Measurements from ENCODE around the gene MACROD1.
"Not testable (repeated sequence)": the region's sequence is repeated elsewhere in the genome, so short reads cannot be mapped to it uniquely, and the experiment has no call there.

The MACROD1 gene

DNA sequence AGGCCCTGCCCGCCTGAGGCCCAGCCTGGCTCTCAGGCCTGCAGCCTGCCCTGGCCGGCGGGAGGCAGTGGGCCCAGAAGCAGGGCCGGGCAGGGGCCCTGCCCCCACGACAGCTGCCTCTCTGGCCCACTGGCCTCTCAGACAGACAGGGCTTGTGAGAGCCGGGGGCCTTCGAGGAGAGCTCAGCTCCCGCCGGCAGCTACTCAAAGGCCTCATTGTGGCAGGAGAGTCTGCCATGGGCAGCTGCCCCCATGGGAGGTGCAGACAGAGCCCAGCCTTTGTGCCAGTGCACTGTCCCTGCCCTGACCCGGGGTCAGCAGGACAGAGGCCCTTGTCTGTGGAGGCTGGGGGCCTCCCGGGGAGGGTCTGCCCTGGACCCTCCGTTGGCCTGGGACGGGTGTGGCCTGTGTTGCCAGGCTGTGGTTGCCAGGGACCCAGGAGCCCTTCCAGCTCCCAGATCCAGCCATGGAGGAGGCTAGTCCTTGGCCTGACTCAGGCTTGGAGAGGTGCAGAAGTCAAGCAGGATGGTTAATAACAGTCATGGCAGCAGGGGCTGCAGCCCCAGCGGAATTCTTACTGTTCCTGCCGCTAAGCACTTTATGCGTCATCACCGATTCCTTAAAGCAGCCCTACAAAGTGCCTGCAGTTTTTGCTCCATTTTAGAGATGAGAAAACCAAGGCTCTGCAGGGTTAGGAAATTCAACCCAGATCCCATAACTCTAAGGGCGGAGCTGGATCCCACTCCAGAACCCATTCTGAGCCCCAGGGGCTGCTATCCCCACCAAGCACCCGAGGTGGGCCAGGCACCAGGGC lies 117.7 kb downstream of the MACROD1 start:
- H3K9me3 Mint-ChIP-seq = no peaks in the 10 kb centered on the region
- no peak overlapping the region for H3K4me3 Mint-ChIP-seq
- ATAC-seq = no peak
- no peaks in the 10 kb centered on the region for H3K4me1 Mint-ChIP-seq
- no peaks in the 10 kb centered on the region for H3K36me3 Mint-ChIP-seq
- no peak overlapping the region for H3K27ac Mint-ChIP-seq
- peaks cover 4% of the 10 kb centered on the region for H3K27me3 Mint-ChIP-seq

DNA sequence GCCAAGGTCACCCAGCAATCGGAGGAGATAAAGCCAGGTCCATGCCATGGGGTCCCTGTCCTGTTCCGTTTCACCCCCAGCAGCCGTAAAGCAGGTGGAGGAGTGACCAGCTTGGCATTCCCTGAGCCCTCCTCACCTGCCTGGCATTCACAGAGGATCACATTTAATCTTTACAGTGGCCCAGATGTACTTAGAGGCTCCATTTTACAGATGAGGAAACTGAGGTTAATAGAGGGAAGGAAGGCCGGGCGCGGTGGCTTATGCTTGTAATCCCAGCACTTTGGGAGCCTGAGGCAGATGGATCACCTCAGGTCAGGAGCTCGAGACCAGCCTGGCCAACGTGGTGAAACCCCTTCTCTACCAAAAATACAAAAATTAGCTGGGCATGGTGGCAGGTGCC lies 118.5 kb downstream of the MACROD1 start:
- not testable (repeated sequence) for H3K9me3 Mint-ChIP-seq, H3K4me1 Mint-ChIP-seq, H3K27me3 Mint-ChIP-seq, H3K27ac Mint-ChIP-seq, ATAC-seq, H3K4me3 Mint-ChIP-seq, H3K36me3 Mint-ChIP-seq

DNA sequence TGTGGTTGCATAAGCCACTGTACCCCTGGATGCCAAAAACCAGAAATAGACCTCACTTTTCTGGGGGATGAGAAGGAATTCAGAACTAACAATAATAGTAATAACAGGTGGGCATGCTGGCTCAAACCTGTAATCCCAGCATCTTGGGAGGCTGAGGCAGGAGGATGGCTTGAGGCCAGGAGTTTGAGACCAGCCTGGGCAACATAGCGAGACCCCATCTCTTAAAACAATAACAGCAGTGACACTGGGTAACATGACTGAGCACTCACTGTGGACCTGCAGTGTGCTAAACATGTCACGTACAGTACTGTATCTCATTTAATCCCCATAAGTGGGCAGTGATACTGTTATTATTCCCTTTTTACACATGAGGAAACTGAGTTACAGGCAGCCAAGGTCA lies 120.2 kb downstream of the MACROD1 start:
- Mint-ChIP-seq H3K27me3 (peaks cover 21% of the 10 kb centered on the region), H3K9me3 (no peaks in the 10 kb centered on the region), H3K4me1 (no peaks in the 10 kb centered on the region), H3K36me3 (no peaks in the 10 kb centered on the region), H3K4me3 (no peak overlapping the region), H3K27ac (no peak overlapping the region)
- no peak for ATAC-seq

DNA sequence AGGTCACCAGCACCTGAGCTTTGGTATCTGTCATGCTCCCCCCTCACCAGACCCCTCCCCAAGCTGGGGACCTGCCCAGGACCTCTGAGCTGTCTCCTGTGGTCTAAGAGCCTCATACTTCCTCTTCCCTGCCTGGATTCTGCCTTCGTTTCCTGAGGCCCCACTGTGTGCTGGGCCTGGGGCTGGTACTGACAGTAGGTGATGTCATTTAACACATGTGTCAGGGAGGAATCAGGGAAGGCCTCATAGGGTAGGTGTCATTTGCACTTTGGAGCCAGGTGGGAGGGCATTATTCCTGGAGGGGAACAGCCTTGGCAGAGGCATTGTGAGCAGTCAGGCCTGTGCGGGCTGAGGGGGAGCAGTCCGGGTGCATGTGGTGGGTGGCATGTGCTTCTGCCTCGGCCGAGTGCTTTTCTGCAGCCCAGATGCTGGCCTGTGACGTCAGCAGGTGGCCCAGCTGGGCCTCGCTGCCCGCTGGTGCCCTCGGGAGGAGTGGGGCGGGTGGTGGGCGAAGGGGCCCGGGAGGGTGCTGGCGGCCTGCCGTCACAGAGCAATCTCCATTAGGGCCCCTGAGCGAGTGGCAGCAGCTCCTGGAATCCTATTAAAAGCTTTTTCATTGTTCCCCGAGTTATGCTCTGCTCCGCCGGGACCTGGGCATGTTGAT lies 121.1 kb downstream of the MACROD1 start:
- ATAC-seq = no peak
- H3K4me3 Mint-ChIP-seq = no peak overlapping the region
- peaks cover 29% of the 10 kb centered on the region for H3K27me3 Mint-ChIP-seq
- H3K36me3 Mint-ChIP-seq = no peaks in the 10 kb centered on the region
- no peak overlapping the region for H3K27ac Mint-ChIP-seq
- no peaks in the 10 kb centered on the region for H3K4me1 Mint-ChIP-seq
- H3K9me3 Mint-ChIP-seq = no peaks in the 10 kb centered on the region

DNA sequence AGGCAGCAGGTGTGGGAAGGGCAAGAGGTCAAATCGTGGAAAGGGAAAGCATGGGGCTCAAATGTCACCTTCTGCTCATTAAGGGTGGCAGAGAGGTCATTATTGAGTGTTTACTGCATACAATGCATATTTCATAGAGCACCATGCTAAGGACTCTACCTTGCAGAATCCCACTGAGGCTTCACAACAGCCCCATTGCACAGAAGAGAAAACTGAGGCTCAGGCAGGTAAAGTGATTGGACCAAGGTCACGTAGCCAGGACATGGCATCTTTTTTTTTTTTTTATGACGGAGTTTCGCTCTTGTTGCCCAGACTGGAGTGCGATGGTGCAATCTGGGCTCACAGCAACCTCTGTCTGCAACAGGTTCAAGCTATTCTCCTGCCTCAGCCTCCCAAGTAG lies 122.4 kb downstream of the MACROD1 start:
- no peak overlapping the region for H3K4me3 Mint-ChIP-seq
- H3K27me3 Mint-ChIP-seq = peaks cover 43% of the 10 kb centered on the region
- no peak overlapping the region for H3K27ac Mint-ChIP-seq
- no peak for ATAC-seq
- no peaks in the 10 kb centered on the region for H3K36me3 Mint-ChIP-seq
- no peaks in the 10 kb centered on the region for H3K4me1 Mint-ChIP-seq
- no peaks in the 10 kb centered on the region for H3K9me3 Mint-ChIP-seq

DNA sequence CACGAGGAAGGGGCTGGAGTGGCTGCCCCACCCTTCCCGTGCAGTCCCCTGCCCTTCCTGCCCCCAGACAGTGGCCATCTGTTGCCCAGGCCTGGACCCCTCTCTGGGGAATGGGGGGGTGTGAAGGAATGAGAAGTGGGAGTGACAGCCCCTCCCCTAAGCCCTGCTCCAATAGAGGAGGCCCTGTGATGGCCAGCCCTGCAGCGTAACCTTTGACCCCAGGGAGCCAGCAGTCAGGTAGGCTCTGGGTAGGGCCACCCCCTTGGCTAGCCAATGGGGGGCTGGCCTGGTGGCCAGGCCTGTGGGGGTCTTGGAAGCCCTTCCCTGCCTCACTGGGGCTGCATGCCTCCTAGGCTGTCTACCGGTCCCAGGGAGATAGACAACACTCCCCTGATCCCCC lies 123.6 kb downstream of the MACROD1 start:
- Mint-ChIP-seq H3K4me1 (no peaks in the 10 kb centered on the region), H3K27ac (no peak overlapping the region), H3K4me3 (no peak overlapping the region), H3K36me3 (no peaks in the 10 kb centered on the region), H3K27me3 (peaks cover 55% of the 10 kb centered on the region), H3K9me3 (no peaks in the 10 kb centered on the region)
- ATAC-seq = no peak

DNA sequence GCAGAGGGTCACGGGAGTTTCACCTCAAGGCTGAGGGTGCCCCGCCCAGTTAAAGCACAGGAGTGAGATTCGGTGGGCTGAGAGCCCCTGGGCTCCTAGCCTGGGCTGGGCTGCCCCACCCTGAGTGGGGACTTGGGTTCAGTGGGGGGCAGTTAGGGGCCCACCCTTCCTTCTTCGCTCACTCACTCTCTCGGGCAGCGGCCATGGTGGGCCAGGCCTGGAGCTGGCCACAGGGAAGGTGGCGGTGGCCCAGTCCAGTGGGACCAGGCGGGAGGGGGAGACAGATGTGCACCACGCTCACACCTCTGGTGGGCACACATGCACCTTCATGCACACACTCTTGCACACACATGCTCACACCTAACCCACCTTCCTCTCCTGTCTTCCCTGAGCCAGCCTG lies 124.1 kb downstream of the MACROD1 start:
- Mint-ChIP-seq H3K4me3 (no peak overlapping the region), H3K9me3 (no peaks in the 10 kb centered on the region), H3K4me1 (no peaks in the 10 kb centered on the region), H3K27ac (no peak overlapping the region), H3K36me3 (no peaks in the 10 kb centered on the region), H3K27me3 (peaks cover 60% of the 10 kb centered on the region)
- peak; percentile 2 for ATAC-seq

DNA sequence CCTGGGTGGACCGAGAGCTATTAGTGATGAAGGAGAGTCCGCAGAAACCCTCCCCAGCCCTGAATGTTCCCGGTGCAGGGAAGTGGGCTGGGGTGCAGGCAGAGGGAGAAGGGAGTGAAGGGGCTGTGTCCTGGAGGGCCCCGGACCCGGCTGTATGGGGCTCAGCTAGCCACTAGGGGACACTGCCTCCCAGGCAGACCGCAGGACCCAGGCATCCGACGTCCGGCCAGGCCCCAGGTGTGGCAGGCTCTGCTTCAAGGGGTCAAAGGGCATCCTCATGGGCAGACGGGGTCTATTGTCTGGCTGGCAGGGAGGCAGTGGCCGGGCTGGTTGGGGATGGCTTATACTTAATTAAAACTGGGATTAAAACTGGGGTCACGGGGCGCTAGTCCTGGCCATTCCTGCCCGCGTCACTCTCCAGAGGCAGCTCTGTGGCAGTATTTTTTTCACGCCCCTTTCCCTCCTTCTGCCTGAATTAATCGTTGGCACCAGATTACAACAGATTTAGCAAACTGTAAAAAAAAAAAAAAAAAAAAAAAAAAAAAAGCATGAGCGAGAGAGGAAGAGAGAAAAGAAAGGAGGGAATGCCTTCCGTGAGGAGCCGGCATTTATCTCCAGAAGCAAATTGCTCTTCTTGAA lies 125.1 kb downstream of the MACROD1 start:
- Mint-ChIP-seq H3K27ac (no peak overlapping the region), H3K4me3 (no peak overlapping the region), H3K9me3 (no peaks in the 10 kb centered on the region), H3K4me1 (no peaks in the 10 kb centered on the region), H3K27me3 (peaks cover 62% of the 10 kb centered on the region), H3K36me3 (no peaks in the 10 kb centered on the region)
- ATAC-seq = no peak

DNA sequence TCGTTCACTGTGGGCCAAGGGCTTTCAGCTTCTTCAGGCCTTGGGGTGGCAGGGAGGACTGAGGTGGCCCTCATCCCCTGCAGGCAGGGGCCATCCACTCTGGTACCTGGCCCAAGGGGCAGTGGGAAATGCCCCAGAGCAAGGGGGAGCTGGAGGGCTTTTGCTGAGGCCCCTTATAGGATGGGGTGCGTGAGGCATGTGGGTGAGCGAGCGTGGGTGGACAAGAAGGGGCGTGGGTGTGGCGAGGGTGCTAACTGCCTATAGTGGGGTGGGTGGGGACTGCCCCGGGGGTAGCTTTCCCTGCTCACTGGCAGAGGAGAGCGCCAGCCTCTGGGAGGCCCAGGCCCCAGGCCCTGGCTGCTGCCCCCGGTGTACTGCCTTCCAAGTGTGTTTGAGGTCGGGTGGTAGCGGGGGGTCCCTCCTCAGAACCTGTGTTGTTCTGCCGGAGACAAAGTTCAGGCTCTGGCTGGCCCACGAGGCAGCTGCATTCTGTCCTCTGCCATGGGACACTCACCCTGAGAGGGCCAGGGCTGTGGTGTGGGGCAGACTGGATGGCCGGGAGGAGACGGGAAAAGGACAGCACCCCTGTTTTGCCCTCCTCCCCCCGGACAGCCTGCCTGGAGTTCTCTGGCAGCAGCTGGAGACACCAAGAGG lies 126.8 kb downstream of the MACROD1 start:
- no peaks in the 10 kb centered on the region for H3K9me3 Mint-ChIP-seq
- H3K4me1 Mint-ChIP-seq = peaks cover 7% of the 10 kb centered on the region
- H3K4me3 Mint-ChIP-seq = no peak overlapping the region
- H3K27ac Mint-ChIP-seq = no peak overlapping the region
- H3K36me3 Mint-ChIP-seq = no peaks in the 10 kb centered on the region
- peaks cover 77% of the 10 kb centered on the region for H3K27me3 Mint-ChIP-seq
- no peak for ATAC-seq

DNA sequence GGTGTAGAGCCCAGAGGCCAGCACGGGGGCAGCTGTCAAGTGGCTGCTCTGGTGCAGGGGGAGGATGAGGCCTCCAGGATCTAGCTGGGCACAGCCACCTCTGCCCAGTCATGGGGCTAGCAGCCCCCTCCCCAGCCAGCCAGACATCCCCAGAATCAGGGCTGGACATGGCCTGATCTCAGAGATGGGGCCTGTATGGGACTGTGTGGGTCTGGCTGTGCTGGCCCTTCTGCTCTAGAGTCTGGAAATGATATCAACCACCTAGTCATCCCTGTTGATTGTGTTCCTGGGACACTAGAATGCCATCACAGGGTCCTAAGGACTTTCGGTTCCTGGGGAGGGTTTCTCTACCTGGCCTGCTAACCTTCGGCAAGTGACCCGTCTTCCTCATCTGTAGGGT lies 127.4 kb downstream of the MACROD1 start:
- Mint-ChIP-seq H3K4me3 (no peak overlapping the region), H3K27me3 (peaks cover 81% of the 10 kb centered on the region), H3K36me3 (no peaks in the 10 kb centered on the region), H3K27ac (no peak overlapping the region), H3K9me3 (no peaks in the 10 kb centered on the region), H3K4me1 (peaks cover 7% of the 10 kb centered on the region)
- ATAC-seq = no peak

DNA sequence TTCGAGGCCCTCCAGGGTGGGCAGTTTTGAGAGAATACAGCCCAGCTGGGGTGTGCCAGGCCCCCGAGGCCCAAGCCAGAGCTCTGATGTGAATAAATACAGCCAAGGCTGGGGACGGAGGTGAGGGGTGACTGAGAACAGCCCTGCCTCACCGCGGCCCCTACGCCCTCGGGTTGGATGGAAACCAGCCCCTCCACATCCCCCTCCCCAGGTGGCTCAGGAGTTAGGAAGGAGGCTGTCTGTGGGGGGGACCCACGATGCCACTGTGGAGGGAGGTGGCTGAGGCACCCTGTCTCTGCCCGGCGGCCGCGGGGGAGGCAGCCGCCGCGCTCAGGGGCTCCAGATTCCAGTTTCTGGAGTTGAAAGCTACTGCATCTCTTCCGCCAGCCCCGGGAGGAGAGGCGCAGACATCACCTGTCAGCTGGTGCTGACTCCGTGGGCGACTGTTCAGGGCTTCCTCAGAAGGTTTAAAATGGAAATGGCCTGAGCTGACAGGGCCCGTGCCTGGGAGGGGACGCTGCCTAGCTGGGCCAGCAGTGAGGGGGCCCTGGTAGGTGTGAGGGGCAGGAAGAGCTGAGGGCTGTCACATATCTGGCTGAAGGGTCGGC lies 128.8 kb downstream of the MACROD1 start:
- Mint-ChIP-seq H3K36me3 (no peaks in the 10 kb centered on the region), H3K27me3 (peaks cover 85% of the 10 kb centered on the region), H3K4me3 (no peak overlapping the region), H3K4me1 (peaks cover 7% of the 10 kb centered on the region), H3K27ac (no peak overlapping the region), H3K9me3 (no peaks in the 10 kb centered on the region)
- peak; percentile 11 for ATAC-seq

DNA sequence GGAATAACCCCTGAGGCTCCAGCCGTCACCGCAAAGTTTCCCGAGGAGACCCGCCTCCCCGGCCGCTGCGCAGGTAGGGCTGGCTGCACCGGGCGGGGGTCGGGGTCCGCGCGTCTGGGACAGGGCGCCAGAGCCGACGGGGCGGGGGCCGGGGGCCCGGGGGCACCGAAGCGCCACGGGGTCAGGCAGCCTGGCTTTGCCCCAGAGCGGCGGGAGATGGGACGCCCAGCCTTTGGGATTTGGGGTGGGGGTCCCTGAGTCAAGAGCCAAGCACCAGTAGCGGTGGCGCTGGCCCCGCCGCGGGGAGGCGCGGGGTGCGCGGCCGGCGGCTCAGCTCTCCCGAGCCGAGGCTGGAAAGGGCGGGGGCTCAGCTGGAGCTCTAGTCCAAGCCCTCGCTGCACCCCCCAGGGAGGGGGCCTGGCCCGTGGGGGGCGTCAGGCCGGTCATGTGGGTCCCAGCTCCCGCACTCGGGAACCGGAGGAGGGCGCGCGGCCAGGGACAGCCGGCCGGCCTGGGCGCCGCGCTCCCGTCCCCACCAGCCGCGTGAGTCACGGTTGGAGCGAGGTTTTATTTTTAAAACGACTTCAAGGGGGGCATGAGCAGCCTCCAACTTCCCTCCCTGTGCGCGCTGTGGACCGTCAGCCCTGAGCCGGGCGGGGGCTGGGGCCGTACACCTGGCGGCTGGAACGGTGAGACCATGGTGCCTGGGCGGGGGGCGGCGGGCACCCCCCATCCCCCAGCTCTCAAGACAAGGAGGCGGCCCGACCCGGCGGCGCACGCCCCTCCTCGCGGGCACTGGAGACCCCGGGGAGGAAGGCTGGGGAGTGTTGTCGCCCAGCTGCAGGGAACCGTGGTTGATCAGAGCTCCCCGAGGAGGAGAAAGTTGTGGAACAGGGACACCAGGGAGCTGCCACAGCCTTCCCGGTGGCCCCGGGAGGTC lies 129.6 kb downstream of the MACROD1 start:
- H3K4me1 Mint-ChIP-seq = peaks cover 7% of the 10 kb centered on the region
- no peak overlapping the region for H3K27ac Mint-ChIP-seq
- H3K4me3 Mint-ChIP-seq = no peak overlapping the region
- H3K36me3 Mint-ChIP-seq = no peaks in the 10 kb centered on the region
- peaks cover 84% of the 10 kb centered on the region for H3K27me3 Mint-ChIP-seq
- no peaks in the 10 kb centered on the region for H3K9me3 Mint-ChIP-seq
- peak; percentile 6 for ATAC-seq

DNA sequence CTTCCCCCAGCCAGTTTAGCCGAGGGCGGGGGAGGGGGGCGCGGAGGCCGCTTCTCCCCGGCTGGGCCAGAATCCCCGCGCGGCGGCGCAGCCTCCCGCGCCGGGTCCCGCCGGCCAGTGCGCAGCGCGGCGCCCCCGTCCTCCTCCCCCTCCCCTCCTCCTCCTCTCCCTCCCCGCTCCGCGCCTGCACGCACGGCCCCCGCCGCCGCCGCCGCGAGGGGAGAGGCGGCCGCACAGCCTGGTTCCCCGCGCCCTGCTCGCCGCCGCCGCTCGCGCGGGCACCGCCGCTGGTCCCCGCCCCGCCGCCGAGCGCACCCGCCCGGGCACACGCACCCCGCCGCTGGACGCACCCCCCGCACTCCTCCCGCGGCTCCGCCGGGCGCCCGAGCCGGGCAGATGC lies 130.3 kb downstream of the MACROD1 start, which contains the start of gene FLRT1:
Gene FLRT1 (plus strand): TSS at position 356 of the 400 bp plus-strand sequence. CDS start 80,337 bp downstream, outside the sequence.
- peaks cover 7% of the 10 kb centered on the region for H3K4me1 Mint-ChIP-seq
- H3K27me3 Mint-ChIP-seq = peaks cover 83% of the 10 kb centered on the region
- H3K4me3 Mint-ChIP-seq = peak within 1 kb of the TSS; percentile 49
- no peak for ATAC-seq
- no peaks in the 10 kb centered on the region for H3K36me3 Mint-ChIP-seq
- no peaks in the 10 kb centered on the region for H3K9me3 Mint-ChIP-seq
- no peak within 1 kb of the TSS for H3K27ac Mint-ChIP-seq

DNA sequence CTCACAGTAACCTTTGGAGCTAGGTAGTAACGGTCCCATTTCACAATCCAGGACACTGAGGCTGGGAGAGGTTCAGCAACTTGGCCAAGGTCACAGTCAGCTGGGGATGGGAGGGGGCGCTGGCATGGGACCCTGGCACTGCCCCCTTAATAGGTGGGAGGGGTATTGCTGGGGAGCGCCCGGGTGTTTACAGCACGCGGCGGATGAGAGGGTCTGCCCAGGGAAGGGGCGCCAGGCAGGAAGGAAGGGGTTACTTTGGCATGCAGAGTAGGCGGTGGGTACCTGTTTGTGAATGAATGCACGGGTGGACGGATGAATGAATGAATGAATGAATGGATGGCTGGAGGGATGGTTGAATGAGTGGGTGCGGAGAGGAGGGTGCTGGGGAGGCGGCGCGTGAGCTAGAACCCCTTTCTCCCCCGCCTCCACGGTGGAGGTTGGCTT lies 130.8 kb downstream of the MACROD1 start:
- H3K27me3 Mint-ChIP-seq = peaks cover 83% of the 10 kb centered on the region
- no peaks in the 10 kb centered on the region for H3K36me3 Mint-ChIP-seq
- ATAC-seq = no peak
- no peak overlapping the region for H3K27ac Mint-ChIP-seq
- H3K4me3 Mint-ChIP-seq = peak overlapping the region; percentile 49
- no peaks in the 10 kb centered on the region for H3K9me3 Mint-ChIP-seq
- H3K4me1 Mint-ChIP-seq = peaks cover 7% of the 10 kb centered on the region

Measured in stimulated activated memory B cell treated with anti-CD40 and anti-IgM and Interleukin-4, amounts not matched to agents 10 μg/mL and 1 μg/mL and 100 μg/mL, for 72 hours (primary cell).